Measurements from ENCODE around the gene ADAT1.
A peak's percentile ranks its signal among the peaks of the same experiment; 100 is the strongest.

- TF ChIP-seq CTCF (IDR thresholded peaks at IDR 0.05; ENCODE audit: low read depth, low read length) (peak; percentile 62), EZH2phosphoT487 (IDR thresholded peaks at IDR 0.05; ENCODE audit: low read depth) (no peak)
Measured at GRCh38 chr16:75550211-75550662, 72.8 kb downstream of the ADAT1 start.
